ENCODE results near the gene RNMT. TPM values are rescaled to one million over a fixed set of nuclear protein-coding genes. Genes with fewer than 3 reads are reported as not detected.

RNMT gene
- total RNA-seq, 1 experiment from 2014 or later, result 66.3 TPM

GRCh38 chr18:13720847-13721246 is 5.6 kb upstream of the RNMT start:
- Histone ChIP-seq H3K9ac (ENCODE audit: extremely low read depth, insufficient read length, low read length) (no peak overlapping the region), H3K79me1 (ENCODE audit: insufficient read depth, low read depth, low read length, poor library complexity, severe bottlenecking) (peaks cover 2% of the 10 kb centered on the region), H3K18ac (ENCODE audit: insufficient read length, low read depth, low read length) (no peak overlapping the region), H2AFZ (ENCODE audit: low read length) (no peak overlapping the region), H3K14ac (ENCODE audit: insufficient read depth, low read length) (no peak overlapping the region), H3K23ac (ENCODE audit: insufficient read length, low read depth, low read length) (no peak overlapping the region), H3K23me2 (ENCODE audit: insufficient read length, low read depth, low read length, poor library complexity, severe bottlenecking) (peaks cover 6% of the 10 kb centered on the region), H4K91ac (ENCODE audit: insufficient read length, low read depth, low read length) (no peak overlapping the region), H3K27me3 (ENCODE audit: insufficient read depth, low read length) (no peaks in the 10 kb centered on the region), H3K56ac (ENCODE audit: insufficient read length, low read depth, low read length) (no peak overlapping the region), H2BK12ac (ENCODE audit: insufficient read length, low read depth, low read length) (no peak overlapping the region), H4K8ac (replicated peaks; ENCODE audit: insufficient read length, low read depth, low read length) (no peak overlapping the region), H3T11ph (ENCODE audit: low read length) (no peak overlapping the region), H3K27ac (ENCODE audit: insufficient read length, low read depth, low read length) (no peak overlapping the region), H2BK20ac (ENCODE audit: low read depth, low read length, poor library complexity, severe bottlenecking) (no peak overlapping the region), H3K79me2 (ENCODE audit: insufficient read depth, low read length) (peaks cover 19% of the 10 kb centered on the region; the same call in 1 of the 2 replicates), H4K5ac (ENCODE audit: insufficient read length, low read depth, low read length) (no peak overlapping the region), H2BK5ac (ENCODE audit: insufficient read length, low read length) (no peak overlapping the region), H4K20me1 (ENCODE audit: control insufficient read depth, insufficient read depth, insufficient read length) (no peaks in the 10 kb centered on the region), H2BK15ac (ENCODE audit: low read depth, low read length) (no peak overlapping the region), H3K9me3 (ENCODE audit: control insufficient read depth, low read depth, low read length) (no peaks in the 10 kb centered on the region), H3K4me1 (ENCODE audit: insufficient read depth, low read length) (no peaks in the 10 kb centered on the region), H3K4ac (ENCODE audit: low read depth, low read length) (no peak overlapping the region), H2BK120ac (ENCODE audit: low read depth, low read length, poor library complexity, severe bottlenecking) (no peak overlapping the region), H3K4me2 (ENCODE audit: insufficient read depth, insufficient read length, low read length) (no peak overlapping the region), H2AK5ac (ENCODE audit: insufficient read length, low read length) (no peak overlapping the region)
- no CpG with 5 or more reads among the region's 1 CpG for WGBS (ENCODE audit: extremely low coverage, insufficient read length, low lambda C conversion rate)
- Mint-ChIP-seq H3K27me3 (ENCODE audit: low read depth) (no peaks in the 10 kb centered on the region), H3K27ac (no peak overlapping the region), H3K36me3 (ENCODE audit: insufficient read depth in 1 of 3, low read depth in 3 of 3) (peaks cover 7 to 9% (median 9%) of the 10 kb centered on the region in 3 experiments; a peak in 5 of 7 replicates), H3K4me1 (peaks cover 7 to 9% of the 10 kb centered on the region in 2 experiments), H3K4me3 (no peak overlapping the region), H3K9me3 (peaks cover 0 to 7% of the 10 kb centered on the region in 2 experiments; a peak in 2 of 5 replicates)
- TF ChIP-seq, protein P1, sequence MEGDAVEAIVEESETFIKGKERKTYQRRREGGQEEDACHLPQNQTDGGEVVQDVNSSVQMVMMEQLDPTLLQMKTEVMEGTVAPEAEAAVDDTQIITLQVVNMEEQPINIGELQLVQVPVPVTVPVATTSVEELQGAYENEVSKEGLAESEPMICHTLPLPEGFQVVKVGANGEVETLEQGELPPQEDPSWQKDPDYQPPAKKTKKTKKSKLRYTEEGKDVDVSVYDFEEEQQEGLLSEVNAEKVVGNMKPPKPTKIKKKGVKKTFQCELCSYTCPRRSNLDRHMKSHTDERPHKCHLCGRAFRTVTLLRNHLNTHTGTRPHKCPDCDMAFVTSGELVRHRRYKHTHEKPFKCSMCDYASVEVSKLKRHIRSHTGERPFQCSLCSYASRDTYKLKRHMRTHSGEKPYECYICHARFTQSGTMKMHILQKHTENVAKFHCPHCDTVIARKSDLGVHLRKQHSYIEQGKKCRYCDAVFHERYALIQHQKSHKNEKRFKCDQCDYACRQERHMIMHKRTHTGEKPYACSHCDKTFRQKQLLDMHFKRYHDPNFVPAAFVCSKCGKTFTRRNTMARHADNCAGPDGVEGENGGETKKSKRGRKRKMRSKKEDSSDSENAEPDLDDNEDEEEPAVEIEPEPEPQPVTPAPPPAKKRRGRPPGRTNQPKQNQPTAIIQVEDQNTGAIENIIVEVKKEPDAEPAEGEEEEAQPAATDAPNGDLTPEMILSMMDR (conservative IDR thresholded peaks at IDR 0.05), result no peak
- no peak for DNase-seq
